Thyroid gland (tissue), 4 donors: ENCODE results near the gene ELOVL2.

Experiments used
- CTCF ChIP-seq, 6 experiments: fragments of 200-600 bp in 3 of 6; fragments of 450-650 bp in 3 of 6; sonication (generic) in 3 of 6; IDR thresholded peaks; one replicate each; pipeline ENCODE4 v1.5.1; 2016 to 2019; ENCODE audit warnings: antibody characterized with exemption in 6 of 6, mild to moderate bottlenecking in 2 of 6, inconsistent platforms in 1 of 6, moderate library complexity in 1 of 6
- POLR2A ChIP-seq, 2 donors: fragments of 450-650 bp; IDR thresholded peaks; one replicate each; pipeline ENCODE4 v1.6.1; 2017; ENCODE audit warnings: antibody characterized with exemption in 2 of 2, mild to moderate bottlenecking in 2 of 2, moderate library complexity in 1 of 2

DNA sequence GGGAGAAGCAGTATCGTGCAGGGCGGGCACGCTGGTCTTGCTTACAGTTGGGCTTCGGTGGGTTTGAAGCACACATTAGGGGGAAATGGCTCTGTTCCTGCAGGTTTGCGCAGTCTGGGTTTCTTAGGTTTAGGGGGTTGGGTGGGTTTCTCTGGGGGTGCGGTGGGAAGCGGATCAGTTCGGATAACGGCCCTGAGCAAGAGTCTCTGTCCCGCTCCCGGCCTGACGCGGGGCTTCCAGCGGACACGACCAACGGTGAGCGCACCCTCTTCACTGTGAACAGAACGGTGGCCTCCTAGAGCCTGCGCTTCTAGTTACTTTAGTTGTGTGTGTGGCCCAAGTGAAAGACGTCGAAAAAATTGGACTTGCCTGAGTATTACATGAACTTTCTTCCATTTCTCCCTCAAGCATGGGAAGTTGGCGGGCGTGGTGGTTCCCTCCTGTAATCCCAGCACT is 635 bp upstream of the ELOVL2 start:
- TF ChIP-seq CTCF (IDR thresholded peaks at IDR 0.05): no peak
- TF ChIP-seq POLR2A (IDR thresholded peaks at IDR 0.05): no peak
